ENCODE data around the gene CCDC28B.

DNA sequence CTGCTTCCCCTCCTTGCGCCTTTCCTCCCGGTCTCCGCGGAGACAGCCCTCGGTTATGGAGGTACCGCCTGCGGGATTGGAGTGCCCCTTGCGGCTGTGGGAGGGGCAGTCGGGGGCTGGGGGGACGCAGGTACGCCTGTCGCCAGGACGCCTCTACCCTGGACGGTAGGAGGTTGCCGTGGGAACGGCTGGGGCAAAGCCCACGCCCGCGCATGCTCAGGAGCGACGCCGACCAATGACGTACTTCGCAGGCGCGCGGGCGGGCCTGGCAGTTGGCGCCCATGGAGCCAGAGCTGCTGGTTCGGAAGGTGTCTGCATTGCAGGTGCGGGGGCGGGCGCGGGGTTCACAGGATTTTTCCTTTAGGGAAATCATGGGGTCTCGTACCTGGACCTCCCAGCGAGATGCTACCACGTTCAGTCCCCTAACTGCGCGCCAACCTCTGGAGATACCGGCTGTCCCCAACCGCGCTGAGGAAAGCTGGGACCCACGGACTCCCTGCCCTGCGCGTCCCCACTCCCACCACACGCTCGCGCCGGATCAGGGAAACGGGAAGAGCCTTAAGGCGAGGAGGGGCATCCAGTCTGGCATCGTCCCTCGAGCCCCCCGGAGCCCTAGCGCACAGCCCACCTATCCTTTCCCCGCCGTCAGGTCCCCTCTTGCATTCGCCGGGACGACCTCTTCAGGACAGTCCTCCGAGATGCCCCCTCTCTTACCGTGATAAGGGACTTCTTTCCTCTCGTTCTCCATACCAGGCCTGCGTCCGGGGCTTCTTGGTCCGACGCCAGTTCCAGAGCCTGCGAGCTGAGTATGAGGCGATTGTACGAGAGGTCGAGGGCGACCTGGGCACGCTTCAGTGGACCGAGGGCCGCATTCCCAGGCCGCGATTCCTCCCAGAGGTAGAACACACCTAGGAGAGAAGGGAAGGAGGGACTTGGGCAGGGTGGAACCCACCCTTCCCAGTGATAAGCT lies 5.3 kb downstream of the CCDC28B start, which contains the start of gene IQCC:
- peak; percentile 18 to 86 for TF ChIP-seq POLR2A (IDR thresholded peaks at IDR 0.05)
- TF ChIP-seq, protein P1, sequence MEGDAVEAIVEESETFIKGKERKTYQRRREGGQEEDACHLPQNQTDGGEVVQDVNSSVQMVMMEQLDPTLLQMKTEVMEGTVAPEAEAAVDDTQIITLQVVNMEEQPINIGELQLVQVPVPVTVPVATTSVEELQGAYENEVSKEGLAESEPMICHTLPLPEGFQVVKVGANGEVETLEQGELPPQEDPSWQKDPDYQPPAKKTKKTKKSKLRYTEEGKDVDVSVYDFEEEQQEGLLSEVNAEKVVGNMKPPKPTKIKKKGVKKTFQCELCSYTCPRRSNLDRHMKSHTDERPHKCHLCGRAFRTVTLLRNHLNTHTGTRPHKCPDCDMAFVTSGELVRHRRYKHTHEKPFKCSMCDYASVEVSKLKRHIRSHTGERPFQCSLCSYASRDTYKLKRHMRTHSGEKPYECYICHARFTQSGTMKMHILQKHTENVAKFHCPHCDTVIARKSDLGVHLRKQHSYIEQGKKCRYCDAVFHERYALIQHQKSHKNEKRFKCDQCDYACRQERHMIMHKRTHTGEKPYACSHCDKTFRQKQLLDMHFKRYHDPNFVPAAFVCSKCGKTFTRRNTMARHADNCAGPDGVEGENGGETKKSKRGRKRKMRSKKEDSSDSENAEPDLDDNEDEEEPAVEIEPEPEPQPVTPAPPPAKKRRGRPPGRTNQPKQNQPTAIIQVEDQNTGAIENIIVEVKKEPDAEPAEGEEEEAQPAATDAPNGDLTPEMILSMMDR (IDR thresholded peaks at IDR 0.05), result peak in 1 of 6 experiments; percentile 2
